K562 (cell line): Measurements from ENCODE around the gene ADAMTS14. TPM values are rescaled to one million over a fixed set of nuclear protein-coding genes. Genes with fewer than 3 reads are reported as not detected.

Source experiments
- ATAC-seq: fragments of 200-7000 bp; cut with Tn5 transposase; 3 replicates; pipeline ENCODE4 v1.9.1; 2020; ENCODE audit warnings: moderate library complexity
- BruUV-seq: library from RNA; stranded (reverse); fragments of 400-500 nt; replicated peaks from 2 replicates; lab custom pipeline; 2021; lab: Mats Ljungman, UMichigan
- CTCF ChIA-PET: fragments of 300-600 bp; formaldehyde crosslinking; extraction: SDS; loops from one replicate; lab custom pipeline; 2021; ENCODE audit warnings: low intra/inter-chr PET ratio; lab: Yijun Ruan, JAX
- POLR2A ChIA-PET: fragments of 300-600, 350-650 bp; sonication (Branson Sonifier 250); formaldehyde crosslinking; extraction: SDS; loops from one replicate; lab custom pipeline; 2021; ENCODE audit warnings: antibody characterized with exemption, inconsistent platforms; lab: Yijun Ruan, JAX
- DNase-seq, 4 experiments: peaks; one replicate each; pipeline versions ENCODE4 v3.0.0 to v3.0.0-alpha.2; 2011 to 2018; ENCODE audit warnings: low spot score in 3 of 4, mixed read lengths in 3 of 4; ENCODE audit errors: extremely low read depth in 1 of 4
- FAIRE-seq: peaks from 2 replicates; lab custom pipeline; 2011; peaks lifted over from hg19 to GRCh38; lab: Jason Lieb, UNC
- H2AFZ ChIP-seq: 2 replicates; pipeline ENCODE4 v1.6.0; 2011; ENCODE audit warnings: low read depth, low read length, control low read depth, inconsistent platforms
- H3K27ac ChIP-seq: fragments of 200-600 bp; 3 replicates; pipeline ENCODE4 v1.8.0; 2011; ENCODE audit warnings: low read depth, mild to moderate bottlenecking, control low read depth, inconsistent platforms, low read length, moderate library complexity, mixed read lengths; ENCODE audit errors: extremely low read depth
- H3K27me3 ChIP-seq, 2 experiments: fragments of 300-600 bp in 1 of 2; 2 replicates in 1 of 2; 3 replicates in 1 of 2; pipeline versions ENCODE4 v1.6.0 to v1.8.0; 2011; ENCODE audit warnings: inconsistent platforms in 2 of 2, low read length in 2 of 2, mild to moderate bottlenecking in 1 of 2, mixed read lengths in 1 of 2, moderate library complexity in 1 of 2; ENCODE audit not compliant: control insufficient read depth in 2 of 2, insufficient read depth in 2 of 2
- H3K36me3 ChIP-seq: fragments of 300-600 bp; 3 replicates; pipeline ENCODE4 v1.8.0; 2011; ENCODE audit warnings: mild to moderate bottlenecking, low read length, inconsistent platforms; ENCODE audit not compliant: control insufficient read depth, insufficient read depth
- H3K4me1 ChIP-seq, 2 experiments: fragments of 200-600 bp in 1 of 2; replicated peaks in 1 of 2; 2 replicates in 1 of 2; 3 replicates in 1 of 2; pipeline versions ENCODE4 v1.5.1 to v1.8.0; 2011; ENCODE audit warnings: inconsistent platforms in 2 of 2, low read length in 2 of 2, mild to moderate bottlenecking in 1 of 2, mixed read lengths in 1 of 2, moderate library complexity in 1 of 2; ENCODE audit not compliant: control insufficient read depth in 2 of 2, insufficient read depth in 2 of 2
- H3K4me2 ChIP-seq: 2 replicates; pipeline ENCODE4 v1.6.1; 2011; ENCODE audit warnings: low read length, control low read depth, inconsistent platforms, mixed read lengths; ENCODE audit not compliant: insufficient read depth
- H3K4me3 ChIP-seq: fragments of 200-600 bp; sonication (generic), shearing (Covaris generic); 2 replicates; pipeline ENCODE4 v1.5.1; 2016; ENCODE audit warnings: control low read depth, inconsistent platforms
- H3K79me2 ChIP-seq: fragments of 200-600 bp; 3 replicates; pipeline ENCODE4 v1.8.0; 2011; ENCODE audit warnings: low read length, inconsistent platforms; ENCODE audit not compliant: control insufficient read depth, insufficient read depth
- H3K9ac ChIP-seq, 2 experiments: 2 replicates each; pipeline versions ENCODE4 v1.6.0 to v1.6.1; 2011; ENCODE audit warnings: low read depth in 2 of 2, low read length in 2 of 2, control low read depth in 1 of 2, inconsistent platforms in 1 of 2, mild to moderate bottlenecking in 1 of 2, mixed read lengths in 1 of 2; ENCODE audit not compliant: insufficient read depth in 1 of 2
- H3K9me1 ChIP-seq: one replicate; pipeline ENCODE4 v1.6.0; 2011; ENCODE audit warnings: inconsistent platforms, mild to moderate bottlenecking, low read length, moderate library complexity; ENCODE audit not compliant: control insufficient read depth, insufficient read depth
- H3K9me3 ChIP-seq: replicated peaks from 2 replicates; pipeline ENCODE4 v1.5.1; 2011; ENCODE audit warnings: low read depth, low read length, inconsistent platforms; ENCODE audit not compliant: control insufficient read depth, insufficient read depth
- H4K20me1 ChIP-seq: replicated peaks from 2 replicates; pipeline ENCODE4 v1.6.1; 2011; ENCODE audit warnings: low read length, inconsistent platforms, mixed read lengths; ENCODE audit not compliant: control insufficient read depth, insufficient read depth
- CTCF ChIP-seq, 3 experiments: IDR thresholded peaks in 2 of 3; conservative IDR thresholded peaks in 1 of 3; 2 replicates each; pipeline ENCODE4 v1.5.1; 2011 to 2012; ENCODE audit warnings: low read length in 3 of 3, mild to moderate bottlenecking in 3 of 3, control low read depth in 2 of 3, improper control_type of control experiment in 1 of 3, inconsistent platforms in 1 of 3, low read depth in 1 of 3, mixed read lengths in 1 of 3, moderate library complexity in 1 of 3; ENCODE audit not compliant: insufficient read depth in 2 of 3
- HIVEP1 ChIP-seq: fragments of 250-450 bp; sonication (Bioruptor Pico); IDR thresholded peaks from 2 replicates; pipeline ENCODE4 v1.4.0; 2020; ENCODE audit warnings: mild to moderate bottlenecking
- STAT5B ChIP-seq: fragments of 250-450 bp; sonication (Bioruptor Pico); IDR thresholded peaks from 2 replicates; pipeline ENCODE4 v1.8.0; 2021; ENCODE audit warnings: mild to moderate bottlenecking, inconsistent platforms
- ZNF140 ChIP-seq: fragments of 250-450 bp; sonication (Bioruptor Pico); IDR thresholded peaks from 2 replicates; pipeline ENCODE4 v1.8.0; 2021; ENCODE audit warnings: moderate library complexity, mild to moderate bottlenecking, inconsistent platforms
- ZNF146 ChIP-seq: IDR thresholded peaks from one replicate; pipeline ENCODE4 v1.6.1; 2018; ENCODE audit warnings: missing compliant biosample characterization; ENCODE audit not compliant: unreplicated experiment
- ZNF347 ChIP-seq: fragments of 450-650 bp; formaldehyde crosslinking; IDR thresholded peaks from 2 replicates; pipeline ENCODE4 v1.4.0; 2020; ENCODE audit warnings: low read depth, mild to moderate bottlenecking, moderate library complexity
- WGBS: fragments of 100-300 bp; shearing (Covaris generic); methylation state at CpG from one replicate; pipeline ENCODE4 v1.1.6; 2016; ENCODE audit warnings: low coverage, mixed read lengths; ENCODE audit not compliant: insufficient coverage; ENCODE audit errors: missing lambda C conversion rate; 5-methylcytosine and 5-hydroxymethylcytosine counted together
- in situ Hi-C: fragments of 300-500 bp; cut with MboI; formaldehyde crosslinking; loops from 4 replicates; pipeline ENCODE4 v1.15.0; 2018; ENCODE audit warnings: inconsistent platforms, mixed read lengths
- intact Hi-C: fragments of 100-400 bp; cut with micrococcal nuclease; formaldehyde crosslinking; loops from 2 replicates; pipeline ENCODE4 v1.14.2; 2022
- polyA plus RNA-seq, 8 experiments: library from polyadenylated mRNA; depleted of rRNA in 4 of 8; stranded (reverse) in 5 of 8; unstranded in 3 of 8; fragments of >200 nt; fragmentation: Nextera tagmentation in 2 of 8; fragmentation: Illumina TruSeq in 1 of 8; extraction: Ambion mirVana in 2 of 8; extraction: Trizol in 1 of 8; gene quantifications; 2 replicates each; pipeline versions ENCODE4 v1.2.1 to v1.2.3, GENCODE V29; 2011 to 2014; ENCODE audit warnings: inconsistent platforms in 1 of 8, missing spikeins in 1 of 8
- total RNA-seq, 7 experiments: library from RNA; depleted of rRNA in 6 of 7; stranded (reverse); fragments of >200 nt in 6 of 7; fragmentation: Illumina TruSeq in 2 of 7; extraction: Trizol in 2 of 7; gene quantifications; 2 replicates each; pipeline versions ENCODE4 v1.2.1 to v1.2.3, GENCODE V29; 2011 to 2021; ENCODE audit warnings: low replicate concordance in 1 of 7
- TF ChIP-seq, protein P1 (sequence below), 2 experiments: fragments of 450-650 bp; IDR thresholded peaks; 2 replicates each; pipeline ENCODE4 v1.6.1; 2016; ENCODE audit warnings: mild to moderate bottlenecking in 2 of 2, borderline replicate concordance in 1 of 2, low read depth in 1 of 2, moderate library complexity in 1 of 2
- TF ChIP-seq, protein P2 (sequence below): fragments of 450-650 bp; IDR thresholded peaks from 2 replicates; pipeline ENCODE4 v1.6.1; 2018; ENCODE audit not compliant: partially characterized antibody

Gene ADAMTS14
- total and polyA plus RNA-seq, 9 of the 15 experiments (the other 6 are each of a cell fraction or from before 2014, with no cell fraction given): 0.04 to 37.4 (median 15.9) TPM

DNA sequence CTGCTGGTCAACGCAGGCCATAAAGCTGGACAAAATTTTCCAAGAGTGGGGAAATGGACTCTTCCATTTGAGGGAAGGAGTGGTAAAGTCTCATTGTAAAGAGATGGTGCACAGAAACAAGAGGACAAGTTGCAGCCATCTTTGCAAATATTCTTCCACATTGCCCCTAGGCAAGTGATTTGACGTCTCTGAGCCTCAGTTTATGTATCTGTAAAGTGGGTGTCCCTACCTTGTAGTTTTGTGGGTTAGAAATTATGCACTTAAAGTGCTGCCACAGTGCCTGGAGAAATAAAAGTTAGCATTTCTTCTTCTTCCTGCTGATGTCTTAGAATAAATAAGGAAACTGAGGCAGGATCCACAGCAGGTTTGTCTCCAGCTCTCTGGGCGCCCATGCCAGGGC lies 12.1 kb downstream of the ADAMTS14 start:
- BruUV-seq: no TSS peak
- H4K20me1 ChIP-seq: no peaks in the 10 kb centered on the region
- H3K9ac ChIP-seq: peak overlapping the region in 1 of 2 experiments; percentile 13; a peak in 1 of 4 replicates
- ChIA-PET POLR2A (interaction anchor here (0.7 to 2.5 kb wide), 4 partner anchors 15 to 150 kb away, joined by 3 to 8 read pairs (median 5); no protein-coding TSS in a partner anchor), CTCF (no interaction called here)
- H3K4me3 ChIP-seq: no peak overlapping the region
- H3K79me2 ChIP-seq: peaks cover 59% of the 10 kb centered on the region
- H3K36me3 ChIP-seq: peaks cover 59% of the 10 kb centered on the region; the same call in 2 of the 3 replicates
- H3K4me2 ChIP-seq: peak overlapping the region; percentile 54; the same call in 1 of the 2 replicates
- in situ Hi-C loops: no loop called here
- FAIRE-seq (no peak), ATAC-seq (no peak), DNase-seq (no peak)
- 81% methylated on average over 3 of the region's 3 CpGs for WGBS
- H3K9me1 ChIP-seq: peaks cover 4% of the 10 kb centered on the region
- no peaks in the 10 kb centered on the region for H3K9me3 ChIP-seq
- H2AFZ ChIP-seq: no peak overlapping the region
- no peak overlapping the region for H3K27ac ChIP-seq
- H3K4me1 ChIP-seq: peaks cover 45 to 49% of the 10 kb centered on the region in 2 experiments
- H3K27me3 ChIP-seq: no peaks in the 10 kb centered on the region
- intact Hi-C loops: no loop called here
- no peak for TF ChIP-seq STAT5B
- no peak for TF ChIP-seq ZNF140 (CRISPR knock-in tag)
- TF ChIP-seq, protein P1, sequence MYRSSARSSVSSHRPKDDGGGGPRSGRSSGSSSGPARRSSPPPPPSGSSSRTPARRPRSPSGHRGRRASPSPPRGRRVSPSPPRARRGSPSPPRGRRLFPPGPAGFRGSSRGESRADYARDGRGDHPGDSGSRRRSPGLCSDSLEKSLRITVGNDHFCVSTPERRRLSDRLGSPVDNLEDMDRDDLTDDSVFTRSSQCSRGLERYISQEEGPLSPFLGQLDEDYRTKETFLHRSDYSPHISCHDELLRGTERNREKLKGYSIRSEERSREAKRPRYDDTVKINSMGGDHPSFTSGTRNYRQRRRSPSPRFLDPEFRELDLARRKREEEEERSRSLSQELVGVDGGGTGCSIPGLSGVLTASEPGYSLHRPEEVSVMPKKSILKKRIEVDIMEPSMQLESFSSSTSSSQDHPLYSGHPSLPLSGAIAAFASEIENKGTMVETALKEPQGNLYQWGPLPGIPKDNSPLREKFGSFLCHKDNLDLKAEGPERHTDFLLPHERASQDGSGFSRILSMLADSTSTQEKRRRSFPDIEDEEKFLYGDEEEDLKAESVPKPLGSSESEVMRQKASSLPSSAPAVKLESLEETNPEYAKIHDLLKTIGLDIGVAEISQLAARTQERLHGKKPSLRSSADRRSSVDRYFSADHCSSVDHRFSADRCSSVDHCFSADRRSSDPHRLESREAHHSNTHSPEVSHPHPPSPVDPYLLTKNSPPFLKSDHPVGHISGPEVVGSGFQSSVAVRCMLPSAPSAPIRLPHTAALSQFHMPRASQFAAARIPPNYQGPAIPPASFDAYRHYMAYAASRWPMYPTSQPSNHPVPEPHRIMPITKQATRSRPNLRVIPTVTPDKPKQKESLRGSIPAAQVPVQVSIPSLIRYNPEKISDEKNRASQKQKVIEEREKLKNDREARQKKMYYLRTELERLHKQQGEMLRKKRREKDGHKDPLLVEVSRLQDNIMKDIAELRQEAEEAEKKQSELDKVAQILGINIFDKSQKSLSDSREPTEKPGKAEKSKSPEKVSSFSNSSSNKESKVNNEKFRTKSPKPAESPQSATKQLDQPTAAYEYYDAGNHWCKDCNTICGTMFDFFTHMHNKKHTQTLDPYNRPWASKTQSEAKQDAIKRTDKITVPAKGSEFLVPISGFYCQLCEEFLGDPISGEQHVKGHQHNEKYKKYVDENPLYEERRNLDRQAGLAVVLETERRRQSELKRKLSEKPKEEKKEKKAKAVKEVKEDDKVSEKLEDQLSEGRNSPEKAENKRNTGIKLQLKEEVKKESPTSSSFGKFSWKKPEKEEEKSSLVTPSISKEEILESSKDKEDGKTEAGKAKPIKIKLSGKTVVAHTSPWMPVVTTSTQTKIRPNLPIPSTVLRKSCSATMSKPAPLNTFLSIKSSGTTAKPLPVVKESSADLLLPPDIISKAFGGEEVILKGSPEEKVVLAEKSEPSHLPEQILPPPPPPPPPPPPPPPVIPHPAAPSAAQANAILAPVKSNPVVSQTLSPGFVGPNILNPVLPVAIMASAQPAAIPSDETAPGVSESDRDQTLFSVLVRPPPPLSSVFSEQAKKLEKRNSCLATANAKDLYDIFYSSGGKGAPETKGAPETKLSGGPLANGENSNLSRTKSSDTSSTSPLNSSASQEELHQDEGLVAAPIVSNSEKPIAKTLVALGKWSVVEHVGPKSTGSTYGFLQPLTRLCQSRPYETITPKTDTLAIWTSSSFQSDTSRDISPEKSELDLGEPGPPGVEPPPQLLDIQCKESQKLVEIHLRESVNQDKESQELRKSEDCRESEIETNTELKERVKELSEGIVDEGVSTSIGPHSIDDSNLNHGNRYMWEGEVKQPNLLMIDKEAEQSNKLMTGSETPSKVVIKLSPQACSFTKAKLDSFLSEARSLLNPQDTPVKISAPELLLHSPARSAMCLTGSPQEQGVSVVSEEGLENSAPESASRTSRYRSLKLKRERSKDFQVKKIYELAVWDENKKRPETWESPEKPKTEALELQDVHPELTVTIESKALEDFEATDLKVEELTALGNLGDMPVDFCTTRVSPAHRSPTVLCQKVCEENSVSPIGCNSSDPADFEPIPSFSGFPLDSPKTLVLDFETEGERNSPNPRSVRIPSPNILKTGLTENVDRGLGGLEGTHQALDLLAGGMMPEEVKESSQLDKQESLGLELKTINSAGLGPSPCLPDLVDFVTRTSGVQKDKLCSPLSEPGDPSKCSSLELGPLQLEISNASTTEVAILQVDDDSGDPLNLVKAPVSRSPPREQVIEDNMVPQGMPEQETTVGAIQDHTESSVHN (IDR thresholded peaks at IDR 0.05; ENCODE audit: borderline replicate concordance in 1 of 2, low read depth in 1 of 2): no peak
- TF ChIP-seq CTCF (IDR thresholded peaks at IDR 0.05 in 2 of 3, conservative IDR thresholded peaks at IDR 0.05 in 1 of 3; ENCODE audit: insufficient read depth in 2 of 3, low read depth in 1 of 3, low read length in 3 of 3): no peak
- TF ChIP-seq, protein P2, sequence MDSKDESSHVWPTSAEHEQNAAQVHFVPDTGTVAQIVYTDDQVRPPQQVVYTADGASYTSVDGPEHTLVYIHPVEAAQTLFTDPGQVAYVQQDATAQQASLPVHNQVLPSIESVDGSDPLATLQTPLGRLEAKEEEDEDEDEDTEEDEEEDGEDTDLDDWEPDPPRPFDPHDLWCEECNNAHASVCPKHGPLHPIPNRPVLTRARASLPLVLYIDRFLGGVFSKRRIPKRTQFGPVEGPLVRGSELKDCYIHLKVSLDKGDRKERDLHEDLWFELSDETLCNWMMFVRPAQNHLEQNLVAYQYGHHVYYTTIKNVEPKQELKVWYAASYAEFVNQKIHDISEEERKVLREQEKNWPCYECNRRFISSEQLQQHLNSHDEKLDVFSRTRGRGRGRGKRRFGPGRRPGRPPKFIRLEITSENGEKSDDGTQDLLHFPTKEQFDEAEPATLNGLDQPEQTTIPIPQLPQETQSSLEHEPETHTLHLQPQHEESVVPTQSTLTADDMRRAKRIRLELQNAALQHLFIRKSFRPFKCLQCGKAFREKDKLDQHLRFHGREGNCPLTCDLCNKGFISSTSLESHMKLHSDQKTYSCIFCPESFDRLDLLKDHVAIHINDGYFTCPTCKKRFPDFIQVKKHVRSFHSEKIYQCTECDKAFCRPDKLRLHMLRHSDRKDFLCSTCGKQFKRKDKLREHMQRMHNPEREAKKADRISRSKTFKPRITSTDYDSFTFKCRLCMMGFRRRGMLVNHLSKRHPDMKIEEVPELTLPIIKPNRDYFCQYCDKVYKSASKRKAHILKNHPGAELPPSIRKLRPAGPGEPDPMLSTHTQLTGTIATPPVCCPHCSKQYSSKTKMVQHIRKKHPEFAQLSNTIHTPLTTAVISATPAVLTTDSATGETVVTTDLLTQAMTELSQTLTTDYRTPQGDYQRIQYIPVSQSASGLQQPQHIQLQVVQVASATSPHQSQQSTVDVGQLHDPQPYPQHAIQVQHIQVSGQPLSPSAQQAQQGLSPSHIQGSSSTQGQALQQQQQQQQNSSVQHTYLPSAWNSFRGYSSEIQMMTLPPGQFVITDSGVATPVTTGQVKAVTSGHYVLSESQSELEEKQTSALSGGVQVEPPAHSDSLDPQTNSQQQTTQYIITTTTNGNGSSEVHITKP: peak; percentile 68
- TF ChIP-seq ZNF347 (CRISPR knock-in tag): no peak
- no peak for TF ChIP-seq ZNF146
- TF ChIP-seq HIVEP1 (CRISPR knock-in tag): no peak
